ENCODE measurements around the gene RNASEH2A.
A peak's percentile ranks its signal among the peaks of the same experiment; 100 is the strongest.

Gene RNASEH2A

GRCh38 chr19:12800923-12801465, 5.4 kb upstream of the RNASEH2A start:
- peak overlapping the region; percentile 56 for H3K27ac ChIP-seq (ENCODE audit: low read length)

GRCh38 chr19:12801466-12802266, 4.7 kb upstream of the RNASEH2A start, which contains the start of the genes PRDX2 and THSD8:
Gene PRDX2 (minus strand): TSS chr19:12801800. CDS start chr19:12801261, 539 bp downstream.
Gene THSD8 (plus strand): TSS chr19:12802069. CDS start chr19:12802072, 3 bp downstream.
- TF ChIP-seq CTCF (IDR thresholded peaks at IDR 0.05; ENCODE audit: low read depth, low read length) = 0 out of 2 replicates have a peak, but pooled peaks have one; percentile 17
- no peak for TF ChIP-seq EZH2phosphoT487 (IDR thresholded peaks at IDR 0.05; ENCODE audit: low read depth)

More at GRCh38 chr19:12800923-12801465, 5.4 kb upstream of the RNASEH2A start:
- Histone ChIP-seq H3K9me3 (ENCODE audit: insufficient read depth, low read length) (no peaks in the 10 kb centered on the region), H2AFZ (ENCODE audit: low read depth, low read length) (peak overlapping the region; percentile 62; the same call in 1 of the 2 replicates), H4K20me1 (ENCODE audit: insufficient read depth, low read length) (no peaks in the 10 kb centered on the region), H3K79me2 (ENCODE audit: low read length) (peaks cover 23% of the 10 kb centered on the region), H3K4me2 (ENCODE audit: low read length) (peak overlapping the region; percentile 92), H3K4me3 (ENCODE audit: low read length) (peak overlapping the region; percentile 91), H3K4me1 (ENCODE audit: low read length) (peaks cover 26% of the 10 kb centered on the region), H3K36me3 (replicated peaks; ENCODE audit: low read depth, low read length) (peaks cover 16% of the 10 kb centered on the region), H3K9ac (ENCODE audit: low read length) (peak overlapping the region; percentile 96), H3K27me3 (ENCODE audit: low read depth, low read length) (no peaks in the 10 kb centered on the region)
- TF ChIP-seq EZH2phosphoT487 (IDR thresholded peaks at IDR 0.05; ENCODE audit: low read depth) = no peak
- peak; percentile 22; the same call in 1 of the 2 replicates for TF ChIP-seq CTCF (IDR thresholded peaks at IDR 0.05; ENCODE audit: low read depth, low read length)

GRCh38 chr19:12802267-12803106, 3.9 kb upstream of the RNASEH2A start:
- Histone ChIP-seq H3K27ac (ENCODE audit: low read length) (no peak overlapping the region), H3K4me3 (ENCODE audit: low read length) (peak overlapping the region; percentile 91), H2AFZ (ENCODE audit: low read depth, low read length) (peak overlapping the region; percentile 86)

More at GRCh38 chr19:12801466-12802266, 4.7 kb upstream of the RNASEH2A start, which contains the start of the genes PRDX2 and THSD8:
- Histone ChIP-seq H3K4me1 (ENCODE audit: low read length) (peaks cover 21% of the 10 kb centered on the region), H3K9me3 (ENCODE audit: insufficient read depth, low read length) (no peaks in the 10 kb centered on the region), H3K9ac (ENCODE audit: low read length) (peak within 1 kb of the TSS; percentile 96), H3K79me2 (ENCODE audit: low read length) (peaks cover 24% of the 10 kb centered on the region), H3K36me3 (replicated peaks; ENCODE audit: low read depth, low read length) (peaks cover 16% of the 10 kb centered on the region), H2AFZ (ENCODE audit: low read depth, low read length) (peak within 1 kb of the TSS; percentile 86), H3K27ac (ENCODE audit: low read length) (peak within 1 kb of the TSS; percentile 56), H3K27me3 (ENCODE audit: low read depth, low read length) (no peaks in the 10 kb centered on the region), H3K4me2 (ENCODE audit: low read length) (peak within 1 kb of the TSS; percentile 92), H3K4me3 (ENCODE audit: low read length) (peak within 1 kb of the TSS; percentile 91), H4K20me1 (ENCODE audit: insufficient read depth, low read length) (no peaks in the 10 kb centered on the region)

More at GRCh38 chr19:12802267-12803106, 3.9 kb upstream of the RNASEH2A start:
- no peak for TF ChIP-seq CTCF (IDR thresholded peaks at IDR 0.05; ENCODE audit: low read depth, low read length)
- no peak for TF ChIP-seq EZH2phosphoT487 (IDR thresholded peaks at IDR 0.05; ENCODE audit: low read depth)
- Histone ChIP-seq H3K4me2 (ENCODE audit: low read length) (peak overlapping the region; percentile 92), H3K9me3 (ENCODE audit: insufficient read depth, low read length) (no peaks in the 10 kb centered on the region), H3K79me2 (ENCODE audit: low read length) (peaks cover 32% of the 10 kb centered on the region), H3K27me3 (ENCODE audit: low read depth, low read length) (no peaks in the 10 kb centered on the region), H3K9ac (ENCODE audit: low read length) (peak overlapping the region; percentile 96), H3K4me1 (ENCODE audit: low read length) (peaks cover 24% of the 10 kb centered on the region), H4K20me1 (ENCODE audit: insufficient read depth, low read length) (no peaks in the 10 kb centered on the region), H3K36me3 (replicated peaks; ENCODE audit: low read depth, low read length) (peaks cover 14% of the 10 kb centered on the region)

Measured in OCI-LY3 (cell line).